Ishikawa (cell line): ENCODE data around the gene DMAC2.

Source experiments
- CEBPB ChIP-seq: IDR thresholded peaks from 2 replicates; pipeline ENCODE4 v1.6.1; 2012
- CREB1 ChIP-seq: IDR thresholded peaks from 2 replicates; pipeline ENCODE4 v1.6.1; 2012; ENCODE audit warnings: low read depth
- EGR1 ChIP-seq: IDR thresholded peaks from 2 replicates; pipeline ENCODE4 v1.6.1; 2012
- EP300 ChIP-seq: IDR thresholded peaks from 2 replicates; pipeline ENCODE4 v1.6.1; 2012; ENCODE audit warnings: borderline replicate concordance
- FOXM1 ChIP-seq: IDR thresholded peaks from 2 replicates; pipeline ENCODE4 v1.6.1; 2012; ENCODE audit warnings: low read depth, borderline replicate concordance
- NFIC ChIP-seq: IDR thresholded peaks from 2 replicates; pipeline ENCODE4 v1.6.1; 2012
- RAD21 ChIP-seq: IDR thresholded peaks from 2 replicates; pipeline ENCODE4 v1.6.1; 2012; ENCODE audit warnings: low read depth
- TAF1 ChIP-seq: IDR thresholded peaks from 2 replicates; pipeline ENCODE4 v1.6.1; 2012; ENCODE audit warnings: low read depth, mild to moderate bottlenecking
- TCF12 ChIP-seq: IDR thresholded peaks from 2 replicates; pipeline ENCODE4 v1.6.1; 2012; ENCODE audit warnings: low read depth
- TEAD4 ChIP-seq: IDR thresholded peaks from 2 replicates; pipeline ENCODE4 v1.6.1; 2012
- YY1 ChIP-seq: IDR thresholded peaks from 2 replicates; pipeline ENCODE4 v1.6.1; 2012; ENCODE audit warnings: low read depth
- ZBTB7A ChIP-seq: IDR thresholded peaks from 2 replicates; pipeline ENCODE4 v1.6.1; 2012; ENCODE audit warnings: low read depth
- TF ChIP-seq, protein P1 (sequence below): IDR thresholded peaks from 2 replicates; pipeline ENCODE4 v1.6.1; 2012
- TF ChIP-seq, protein P2 (sequence below): IDR thresholded peaks from 2 replicates; pipeline ENCODE4 v1.6.1; 2012
- TF ChIP-seq, protein P3 (sequence below): IDR thresholded peaks from 2 replicates; pipeline ENCODE4 v1.6.1; 2012; ENCODE audit warnings: low read depth, mild to moderate bottlenecking

The DMAC2 gene

DNA sequence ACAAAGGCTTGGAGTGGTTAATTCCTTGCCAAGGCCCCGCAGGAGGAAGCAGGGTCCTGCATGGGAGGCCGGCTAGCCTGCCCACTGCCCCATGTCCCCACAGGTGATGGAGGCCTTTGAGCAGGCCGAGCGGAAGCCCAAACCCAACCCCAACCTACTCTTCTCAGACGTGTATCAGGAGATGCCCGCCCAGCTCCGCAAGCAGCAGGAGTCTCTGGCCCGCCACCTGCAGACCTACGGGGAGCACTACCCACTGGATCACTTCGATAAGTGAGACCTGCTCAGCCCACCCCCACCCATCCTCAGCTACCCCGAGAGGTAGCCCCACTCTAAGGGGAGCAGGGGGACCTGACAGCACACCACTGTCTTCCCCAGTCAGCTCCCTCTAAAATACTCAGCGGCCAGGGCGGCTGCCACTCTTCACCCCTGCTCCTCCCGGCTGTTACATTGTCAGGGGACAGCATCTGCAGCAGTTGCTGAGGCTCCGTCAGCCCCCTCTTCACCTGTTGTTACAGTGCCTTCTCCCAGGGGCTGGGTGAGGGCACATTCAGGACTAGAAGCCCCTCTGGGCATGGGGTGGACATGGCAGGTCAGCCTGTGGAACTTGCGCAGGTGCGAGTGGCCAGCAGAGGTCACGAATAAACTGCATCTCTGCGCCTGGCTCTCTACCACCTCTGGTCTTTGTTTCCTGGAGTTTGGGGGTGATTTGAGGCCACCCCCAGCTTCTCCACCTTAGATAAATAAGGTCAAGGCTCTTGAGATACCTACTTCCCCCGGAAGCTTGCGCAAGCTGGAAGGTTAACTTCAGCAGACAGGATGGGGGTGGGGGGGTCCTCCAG is 15.2 kb downstream of the DMAC2 start:
- TF ChIP-seq CREB1 (no peak), TEAD4 (no peak), CEBPB (no peak), TCF12 (no peak), FOXM1 (no peak), NFIC (no peak), ZBTB7A (no peak), TAF1 (no peak), EGR1 (no peak), YY1 (no peak), EP300 (no peak), RAD21 (no peak)
- TF ChIP-seq, protein P1, sequence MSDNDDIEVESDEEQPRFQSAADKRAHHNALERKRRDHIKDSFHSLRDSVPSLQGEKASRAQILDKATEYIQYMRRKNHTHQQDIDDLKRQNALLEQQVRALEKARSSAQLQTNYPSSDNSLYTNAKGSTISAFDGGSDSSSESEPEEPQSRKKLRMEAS, result no peak
- TF ChIP-seq, protein P2, sequence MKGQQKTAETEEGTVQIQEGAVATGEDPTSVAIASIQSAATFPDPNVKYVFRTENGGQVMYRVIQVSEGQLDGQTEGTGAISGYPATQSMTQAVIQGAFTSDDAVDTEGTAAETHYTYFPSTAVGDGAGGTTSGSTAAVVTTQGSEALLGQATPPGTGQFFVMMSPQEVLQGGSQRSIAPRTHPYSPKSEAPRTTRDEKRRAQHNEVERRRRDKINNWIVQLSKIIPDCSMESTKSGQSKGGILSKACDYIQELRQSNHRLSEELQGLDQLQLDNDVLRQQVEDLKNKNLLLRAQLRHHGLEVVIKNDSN, result no peak
- TF ChIP-seq, protein P3, sequence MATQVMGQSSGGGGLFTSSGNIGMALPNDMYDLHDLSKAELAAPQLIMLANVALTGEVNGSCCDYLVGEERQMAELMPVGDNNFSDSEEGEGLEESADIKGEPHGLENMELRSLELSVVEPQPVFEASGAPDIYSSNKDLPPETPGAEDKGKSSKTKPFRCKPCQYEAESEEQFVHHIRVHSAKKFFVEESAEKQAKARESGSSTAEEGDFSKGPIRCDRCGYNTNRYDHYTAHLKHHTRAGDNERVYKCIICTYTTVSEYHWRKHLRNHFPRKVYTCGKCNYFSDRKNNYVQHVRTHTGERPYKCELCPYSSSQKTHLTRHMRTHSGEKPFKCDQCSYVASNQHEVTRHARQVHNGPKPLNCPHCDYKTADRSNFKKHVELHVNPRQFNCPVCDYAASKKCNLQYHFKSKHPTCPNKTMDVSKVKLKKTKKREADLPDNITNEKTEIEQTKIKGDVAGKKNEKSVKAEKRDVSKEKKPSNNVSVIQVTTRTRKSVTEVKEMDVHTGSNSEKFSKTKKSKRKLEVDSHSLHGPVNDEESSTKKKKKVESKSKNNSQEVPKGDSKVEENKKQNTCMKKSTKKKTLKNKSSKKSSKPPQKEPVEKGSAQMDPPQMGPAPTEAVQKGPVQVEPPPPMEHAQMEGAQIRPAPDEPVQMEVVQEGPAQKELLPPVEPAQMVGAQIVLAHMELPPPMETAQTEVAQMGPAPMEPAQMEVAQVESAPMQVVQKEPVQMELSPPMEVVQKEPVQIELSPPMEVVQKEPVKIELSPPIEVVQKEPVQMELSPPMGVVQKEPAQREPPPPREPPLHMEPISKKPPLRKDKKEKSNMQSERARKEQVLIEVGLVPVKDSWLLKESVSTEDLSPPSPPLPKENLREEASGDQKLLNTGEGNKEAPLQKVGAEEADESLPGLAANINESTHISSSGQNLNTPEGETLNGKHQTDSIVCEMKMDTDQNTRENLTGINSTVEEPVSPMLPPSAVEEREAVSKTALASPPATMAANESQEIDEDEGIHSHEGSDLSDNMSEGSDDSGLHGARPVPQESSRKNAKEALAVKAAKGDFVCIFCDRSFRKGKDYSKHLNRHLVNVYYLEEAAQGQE, result no peak

DNA sequence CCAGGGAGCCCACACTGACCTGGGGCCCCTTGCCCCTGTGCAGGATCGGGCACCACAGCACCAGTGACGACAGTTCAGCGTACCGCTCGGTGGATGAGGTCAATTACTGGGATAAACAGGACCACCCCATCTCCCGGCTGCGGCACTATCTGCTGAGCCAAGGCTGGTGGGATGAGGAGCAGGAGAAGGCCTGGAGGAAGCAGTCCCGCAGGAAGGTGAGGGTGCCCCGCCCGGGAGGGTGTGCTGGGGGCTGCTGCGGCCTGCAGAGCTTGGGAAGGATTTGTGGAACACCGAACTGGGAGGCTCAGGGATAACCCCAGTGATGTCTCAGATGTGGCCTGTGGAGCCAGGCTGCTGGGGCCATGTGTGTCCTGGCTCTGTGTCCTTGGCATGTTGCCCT is 16.8 kb downstream of the DMAC2 start:
- TF ChIP-seq, protein P2, result no peak
- no peak for TF ChIP-seq ZBTB7A
- TF ChIP-seq, protein P1, result no peak
- TF ChIP-seq CREB1, result no peak
- TF ChIP-seq TAF1, result no peak
- no peak for TF ChIP-seq EP300
- TF ChIP-seq, protein P3, result no peak
- TF ChIP-seq TCF12, result no peak
- TF ChIP-seq CEBPB, result no peak
- TF ChIP-seq RAD21, result no peak
- TF ChIP-seq NFIC, result no peak
- no peak for TF ChIP-seq EGR1
- no peak for TF ChIP-seq TEAD4

DNA sequence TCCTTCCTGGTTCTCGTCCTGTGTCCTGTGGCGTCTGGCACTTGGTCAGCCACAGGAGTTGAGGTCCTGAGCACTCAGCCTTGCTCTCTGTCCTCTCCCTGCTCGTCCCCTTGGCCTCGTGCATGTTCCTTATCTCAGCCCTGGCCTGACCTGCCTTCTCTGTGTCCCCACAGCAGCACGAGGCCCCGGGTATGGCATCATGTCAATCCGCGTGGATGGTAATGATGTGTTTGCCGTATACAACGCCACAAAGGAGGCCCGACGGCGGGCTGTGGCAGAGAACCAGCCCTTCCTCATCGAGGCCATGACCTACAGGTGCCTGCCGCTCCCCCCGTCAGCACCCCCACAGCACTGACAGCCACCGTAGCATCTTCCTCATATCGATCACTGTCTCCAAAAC is 17.3 kb downstream of the DMAC2 start:
- no peak for TF ChIP-seq ZBTB7A
- no peak for TF ChIP-seq YY1

DNA sequence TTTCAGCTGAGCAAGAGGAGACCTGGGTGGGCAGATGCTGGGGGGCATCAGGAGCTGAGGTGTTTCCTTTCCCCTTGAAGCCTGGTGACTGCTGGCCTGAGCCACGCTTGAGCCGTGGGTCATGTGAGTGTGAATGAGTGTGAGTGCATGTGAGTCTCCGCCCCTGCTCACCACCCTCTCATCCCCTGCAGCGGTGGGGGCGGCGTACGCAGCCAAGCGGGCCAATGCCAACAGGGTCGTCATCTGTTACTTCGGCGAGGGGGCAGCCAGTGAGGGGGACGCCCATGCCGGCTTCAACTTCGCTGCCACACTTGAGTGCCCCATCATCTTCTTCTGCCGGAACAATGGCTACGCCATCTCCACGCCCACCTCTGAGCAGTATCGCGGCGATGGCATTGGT is 17.7 kb downstream of the DMAC2 start:
- TF ChIP-seq NFIC, result no peak
- TF ChIP-seq TAF1, result no peak
- TF ChIP-seq TEAD4, result no peak
- no peak for TF ChIP-seq ZBTB7A
- TF ChIP-seq, protein P3, result no peak
- TF ChIP-seq CREB1, result no peak
- no peak for TF ChIP-seq RAD21
- TF ChIP-seq, protein P1, result no peak
- TF ChIP-seq, protein P2, result no peak
- no peak for TF ChIP-seq EGR1
- TF ChIP-seq EP300, result no peak
- no peak for TF ChIP-seq CEBPB
- no peak for TF ChIP-seq TCF12
- TF ChIP-seq YY1, result no peak
- TF ChIP-seq FOXM1, result no peak
